Esophagus mucosa (tissue), 1 donor: ENCODE measurements around the gene PRKG2. TPM values are rescaled to one million over a fixed set of nuclear protein-coding genes. Genes with fewer than 3 reads are reported as not detected.

Experiments
- ATAC-seq: fragments of 200-7000 bp; cut with Tn5 transposase; one replicate; pipeline ENCODE4 v1.9.1; 2020
- total RNA-seq: library from RNA; stranded (reverse); gene quantifications from one replicate; pipeline ENCODE4 v1.2.4, GENCODE V29; 2023
- donor health status: DM: yes; HTN: yes; CAD: no.

PRKG2 gene
- total RNA-seq, 1 donor from 2014 or later, result 1.3 TPM

DNA sequence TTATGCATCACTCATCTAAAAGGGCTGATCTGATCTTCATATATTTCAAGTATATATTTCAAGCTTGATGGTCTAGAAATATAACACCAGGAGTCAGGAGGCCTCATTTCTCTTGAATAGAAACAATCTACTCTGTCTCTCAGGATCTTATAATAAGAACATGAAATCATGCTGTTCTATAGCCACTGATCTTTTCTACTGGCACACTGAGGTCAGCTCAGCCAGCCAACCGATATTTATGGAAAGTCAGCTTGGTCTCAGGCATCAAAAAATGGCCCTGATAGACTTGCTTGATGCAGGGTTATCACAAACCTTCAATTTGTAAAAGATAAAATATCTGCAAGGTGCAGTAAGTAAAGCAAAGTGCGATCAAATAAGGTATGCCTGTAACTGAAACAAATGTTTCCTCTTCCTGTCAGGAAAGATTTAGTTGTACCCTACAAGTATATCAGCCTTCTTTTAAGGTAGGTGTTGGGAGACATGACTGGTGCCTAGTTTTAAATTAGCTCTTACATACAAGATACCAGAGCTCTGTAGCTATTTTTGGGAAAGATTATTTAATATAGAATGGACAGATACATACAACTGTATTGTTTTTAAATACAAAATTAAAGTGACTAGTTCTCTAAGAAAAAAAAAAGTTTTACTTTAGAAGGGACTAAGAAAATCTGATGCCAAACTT lies 121.2 kb downstream of the PRKG2 start:
- ATAC-seq, result no peak

DNA sequence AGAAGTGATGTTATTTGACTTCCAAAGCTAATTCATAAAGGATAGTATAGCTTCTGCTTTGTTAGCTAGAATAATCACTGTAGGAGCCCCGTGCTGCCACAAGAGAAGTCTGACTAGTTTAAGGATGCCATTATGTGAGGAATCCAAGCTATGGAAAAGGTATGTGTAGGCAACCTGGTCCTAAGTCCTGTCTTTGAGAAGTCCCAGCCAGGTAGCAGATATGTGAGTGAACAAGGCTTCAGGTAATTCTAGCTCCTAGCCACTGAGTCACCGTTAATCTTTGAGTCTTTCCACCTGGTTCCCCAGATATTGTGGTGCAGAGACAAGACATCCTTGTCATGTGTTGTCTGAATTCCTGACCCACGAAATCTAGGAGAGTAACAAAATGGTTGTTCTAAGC lies 129.0 kb downstream of the PRKG2 start:
- ATAC-seq, result no peak

DNA sequence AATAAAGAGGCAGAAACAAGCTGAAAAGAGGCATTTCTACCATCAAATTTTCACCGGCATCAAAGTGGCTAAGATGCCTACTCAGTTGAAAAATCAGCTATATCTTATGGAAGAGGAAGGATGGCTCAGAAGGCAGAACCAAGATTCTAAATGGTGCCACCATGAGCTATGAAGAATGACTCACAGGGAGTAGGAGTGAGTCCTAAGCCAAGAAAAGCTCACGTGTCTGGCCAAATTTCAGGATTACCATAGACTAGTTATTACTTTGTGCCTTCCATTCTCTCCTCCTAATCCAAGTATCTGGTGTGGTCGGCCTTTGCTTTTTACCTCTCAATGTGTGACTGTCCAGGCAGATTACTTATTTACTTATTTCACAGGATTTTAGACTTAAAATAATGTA lies 129.7 kb downstream of the PRKG2 start:
- no peak for ATAC-seq

DNA sequence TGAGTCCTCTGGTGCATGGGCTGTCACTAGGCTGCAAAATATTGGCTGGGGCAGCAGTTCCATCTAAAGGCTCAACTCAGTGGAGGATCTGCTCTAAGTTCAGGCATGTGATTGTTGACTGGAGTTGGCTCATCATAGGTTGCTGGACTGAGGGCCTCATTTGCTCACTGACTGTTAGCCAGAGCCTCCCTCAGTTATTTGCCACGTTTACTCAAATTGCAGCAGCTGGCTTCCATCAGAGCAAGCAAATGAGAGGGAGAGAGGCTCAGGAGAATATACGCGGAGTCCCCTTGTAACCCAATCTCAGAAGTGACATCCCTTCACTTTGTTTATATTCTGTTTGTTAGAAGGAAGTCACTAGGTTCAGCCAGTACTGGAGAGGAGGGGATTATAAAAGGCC lies 130.4 kb downstream of the PRKG2 start:
- no peak for ATAC-seq

DNA sequence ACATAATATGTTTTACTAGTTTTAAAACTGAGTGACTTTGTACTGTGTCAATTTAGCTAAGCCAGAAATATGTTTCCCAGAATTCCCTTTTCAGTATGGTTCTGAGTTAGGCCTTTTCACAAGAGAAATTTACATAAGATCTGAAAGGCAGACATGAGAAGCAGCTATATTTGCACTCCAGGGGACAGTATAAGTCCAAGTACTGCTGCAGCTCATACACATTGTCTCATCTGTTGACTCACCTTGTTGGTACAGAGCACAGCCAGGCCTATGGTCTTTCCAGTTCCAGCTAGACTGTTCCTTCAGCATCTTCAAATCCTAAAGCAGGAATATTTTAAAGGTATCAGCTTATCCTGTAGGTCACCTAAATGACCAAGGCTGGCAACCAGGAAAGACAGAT lies 131.0 kb downstream of the PRKG2 start:
- ATAC-seq, result peak; percentile 77

DNA sequence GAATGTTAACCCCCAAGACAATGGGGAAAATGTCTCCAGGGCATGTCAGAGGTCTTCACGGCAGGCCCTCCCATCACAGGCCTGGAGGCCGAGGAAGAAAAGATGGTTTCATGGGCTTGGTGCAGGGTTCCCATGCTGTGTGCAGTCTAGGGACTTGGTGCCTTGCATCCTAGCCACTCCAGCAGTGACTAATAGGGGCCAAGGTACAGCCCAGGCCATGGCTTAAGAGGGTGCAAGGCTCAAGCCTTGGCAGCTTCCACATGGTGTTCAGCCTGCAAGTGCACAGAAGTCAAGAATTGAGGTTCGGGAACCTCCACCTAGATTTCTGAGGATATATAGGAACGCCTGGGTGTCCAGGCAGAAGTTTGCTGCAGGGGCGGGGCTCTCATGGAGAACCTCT lies 133.9 kb downstream of the PRKG2 start:
- no peak for ATAC-seq

DNA sequence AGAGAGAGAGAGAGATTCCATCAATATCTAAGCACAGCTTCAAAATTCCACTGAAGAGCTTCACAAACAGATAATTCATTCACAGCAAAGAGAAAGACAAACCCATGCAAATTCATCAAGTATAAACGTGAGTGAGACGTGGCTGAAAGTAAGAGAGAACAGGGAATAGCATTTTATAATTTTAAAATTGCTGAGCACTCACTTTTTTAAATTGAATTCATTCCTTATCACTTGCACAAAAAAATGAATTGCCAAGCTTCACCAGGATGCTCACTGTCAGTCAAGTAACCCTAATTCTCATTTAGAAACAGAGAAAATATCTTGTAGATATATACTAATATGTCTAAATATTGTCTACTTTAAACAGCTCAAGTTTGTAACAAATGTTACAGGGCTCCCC lies 144.0 kb downstream of the PRKG2 start:
- ATAC-seq, result no peak

DNA sequence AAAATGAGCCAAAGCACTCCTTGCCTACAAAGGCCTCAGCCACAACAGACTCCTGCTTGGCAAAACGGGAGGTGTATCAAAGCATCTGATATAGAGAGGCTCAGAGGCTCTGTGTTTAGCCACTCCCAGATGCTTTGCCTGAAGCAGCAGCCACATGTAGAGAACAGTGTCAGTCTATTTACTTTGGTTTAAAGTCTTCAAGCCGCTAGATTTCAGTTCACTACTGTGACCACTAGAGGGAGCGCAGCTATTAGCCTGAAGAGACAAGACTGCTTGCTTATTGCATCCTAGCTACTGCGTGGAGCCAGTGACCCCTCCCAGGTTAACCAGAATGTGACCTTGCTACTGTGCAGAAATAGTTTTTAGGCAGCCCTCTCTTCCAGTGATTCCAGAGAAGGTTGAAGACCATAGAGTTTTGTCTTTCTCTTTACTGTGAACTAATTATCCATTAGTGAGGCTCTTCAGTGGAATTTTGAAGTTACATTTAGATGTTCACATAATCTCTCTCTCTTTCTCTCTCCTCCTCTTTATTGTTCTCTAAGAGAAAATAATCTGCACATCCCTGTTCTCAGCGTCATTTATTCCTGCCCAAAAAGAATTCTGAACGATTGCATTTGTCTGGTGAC lies 145.2 kb downstream of the PRKG2 start:
- ATAC-seq, result peak; percentile 91

DNA sequence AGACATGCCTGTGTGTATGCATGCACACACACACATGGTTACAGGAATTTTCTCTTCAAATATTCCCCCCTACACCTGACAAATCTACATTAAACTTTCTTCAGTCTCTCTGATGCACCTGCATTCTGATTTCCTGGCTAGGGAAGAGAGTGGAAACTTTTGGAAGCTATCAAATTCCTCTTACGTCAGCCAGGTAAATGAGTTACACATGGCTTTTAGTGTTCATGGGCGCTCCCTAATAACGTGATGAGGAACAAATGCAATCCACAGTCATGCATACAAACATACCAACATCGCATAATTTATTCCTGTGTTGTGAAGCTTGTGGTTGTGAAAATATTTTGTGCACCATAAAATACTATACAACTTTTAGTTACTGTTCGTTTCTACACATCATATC lies 149.6 kb downstream of the PRKG2 start:
- no peak for ATAC-seq

DNA sequence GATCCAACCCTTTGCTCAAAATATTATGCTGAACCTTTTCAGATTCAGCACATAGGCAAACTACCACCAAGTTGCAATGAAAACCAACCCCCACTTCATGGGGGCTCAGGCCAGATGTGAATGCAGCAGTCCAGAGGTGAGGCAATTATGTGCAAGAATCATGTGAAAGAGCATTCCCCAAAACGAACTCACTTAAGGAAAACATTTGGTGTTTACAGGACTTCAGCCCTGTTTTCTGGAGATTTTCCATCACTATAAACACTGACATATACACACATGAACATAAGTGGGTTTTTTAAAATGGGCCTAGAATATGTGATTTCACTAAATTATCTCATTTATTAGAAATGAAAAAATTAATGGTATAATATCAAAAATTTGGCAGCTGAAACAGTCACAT lies 153.0 kb downstream of the PRKG2 start:
- ATAC-seq, result no peak

DNA sequence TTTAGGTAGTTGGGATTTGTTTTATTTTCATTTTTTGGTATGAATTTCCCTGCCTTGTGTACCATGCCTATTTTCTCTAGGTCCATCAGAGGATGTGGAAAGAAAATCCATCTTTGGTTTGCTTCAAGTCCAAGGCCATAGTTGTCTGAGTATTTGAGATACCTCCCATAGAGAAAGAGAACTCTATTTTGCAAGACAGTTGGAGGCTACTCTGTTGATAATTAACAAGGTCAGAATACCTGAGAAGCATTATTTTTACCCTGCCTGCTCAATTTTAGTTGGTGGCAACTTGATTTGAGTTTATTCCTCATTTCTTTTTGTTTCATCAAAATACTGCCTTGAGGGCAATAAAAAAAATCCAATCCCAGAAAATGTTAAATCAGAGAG lies 153.7 kb downstream of the PRKG2 start:
- no peak for ATAC-seq

DNA sequence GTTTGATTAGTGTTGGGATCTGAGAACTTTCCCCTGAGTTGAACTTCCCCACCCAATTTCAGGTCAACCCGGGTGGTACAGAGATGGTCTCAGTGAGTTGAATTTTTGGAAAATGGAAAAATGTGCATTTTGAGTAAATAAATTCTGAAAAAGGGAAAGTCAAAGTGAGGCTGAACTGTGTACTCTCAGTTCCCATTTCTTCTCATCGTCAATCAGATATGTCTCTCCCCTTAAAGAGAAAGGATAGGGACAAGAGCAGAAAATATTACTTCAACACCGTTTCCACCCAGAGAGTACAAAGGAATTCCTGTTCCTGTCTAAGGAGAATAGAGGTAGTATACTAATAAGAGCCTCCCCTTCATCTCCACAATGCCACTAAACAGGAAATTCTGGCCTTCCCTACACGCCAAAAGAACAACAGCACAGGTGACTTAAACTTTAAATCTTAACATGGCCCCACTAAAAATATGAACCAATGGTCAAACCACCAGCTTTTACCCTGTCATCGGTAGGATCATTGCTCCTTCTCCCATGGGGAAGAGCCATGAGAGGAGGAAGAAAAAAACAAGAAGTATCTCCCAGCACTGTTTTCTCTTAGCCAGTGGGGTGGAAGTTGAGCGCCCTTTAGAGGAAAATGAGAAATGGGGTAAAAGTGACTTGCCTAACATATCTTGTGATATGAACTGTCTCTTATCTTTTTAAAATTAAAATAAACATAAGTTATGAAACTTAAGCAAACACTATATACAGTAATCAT lies 154.3 kb downstream of the PRKG2 start:
- ATAC-seq, result no peak

DNA sequence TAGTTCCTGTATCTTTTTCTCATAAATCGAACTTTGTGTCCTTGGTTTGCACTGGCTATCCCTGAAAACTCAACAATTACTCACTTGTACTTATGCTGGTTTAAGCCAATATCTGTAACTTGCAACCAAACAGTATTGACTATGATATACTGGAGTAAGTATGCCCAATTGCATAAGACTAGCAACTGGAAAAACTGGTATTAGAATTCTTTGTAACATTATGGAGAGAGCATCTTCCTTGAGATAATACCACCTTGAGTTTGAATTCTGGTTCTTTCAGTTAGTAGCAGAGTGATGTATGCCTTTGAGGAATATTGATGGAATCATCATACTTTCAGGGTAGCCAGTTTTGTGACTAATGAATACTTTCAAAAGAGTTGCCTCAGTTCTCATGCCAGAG lies 156.4 kb downstream of the PRKG2 start:
- ATAC-seq, result no peak

DNA sequence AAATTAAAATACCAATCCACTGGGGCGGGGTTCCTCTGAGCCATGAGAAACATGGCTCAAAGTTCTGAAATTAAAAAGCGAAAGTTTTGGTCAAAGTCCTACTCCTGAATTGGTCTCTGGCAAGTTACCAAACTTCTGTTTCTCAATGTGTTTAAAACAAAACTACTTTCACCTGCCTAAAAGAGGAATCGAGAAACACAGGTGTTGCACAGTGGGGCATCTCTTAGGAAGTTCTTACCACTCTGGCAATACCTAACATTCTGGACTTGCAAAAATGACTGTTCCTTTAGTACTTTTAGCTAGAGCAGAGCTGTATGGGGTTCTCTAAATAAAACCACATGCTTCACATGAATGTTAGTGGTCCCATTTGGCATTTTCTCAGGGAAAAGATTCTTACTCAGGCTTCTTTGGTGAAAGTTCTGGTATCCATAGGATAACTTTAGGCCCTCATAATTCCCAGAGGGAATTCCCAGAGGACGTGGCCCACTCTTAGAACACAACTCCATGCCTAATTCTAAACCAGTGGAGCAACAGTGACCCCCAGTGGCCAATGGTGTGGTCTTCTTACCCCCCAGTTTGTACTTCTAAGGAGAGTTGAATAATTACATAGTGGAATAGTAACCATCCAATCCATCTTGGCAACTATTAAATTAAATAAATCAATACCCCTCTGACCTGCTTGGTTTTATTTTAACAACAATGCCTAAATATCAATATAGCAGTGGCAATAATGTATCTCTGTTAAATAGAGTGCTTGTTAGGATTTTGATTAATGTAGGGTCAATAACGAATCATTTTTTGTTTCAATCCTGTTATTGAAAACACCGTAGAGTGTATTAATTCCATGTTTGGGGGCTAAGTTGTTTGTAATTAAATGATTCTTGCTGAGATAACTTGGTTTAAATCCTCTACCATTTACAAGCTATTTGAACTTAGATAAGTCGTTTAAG lies 162.6 kb downstream of the PRKG2 start:
- ATAC-seq, result peak; percentile 33

DNA sequence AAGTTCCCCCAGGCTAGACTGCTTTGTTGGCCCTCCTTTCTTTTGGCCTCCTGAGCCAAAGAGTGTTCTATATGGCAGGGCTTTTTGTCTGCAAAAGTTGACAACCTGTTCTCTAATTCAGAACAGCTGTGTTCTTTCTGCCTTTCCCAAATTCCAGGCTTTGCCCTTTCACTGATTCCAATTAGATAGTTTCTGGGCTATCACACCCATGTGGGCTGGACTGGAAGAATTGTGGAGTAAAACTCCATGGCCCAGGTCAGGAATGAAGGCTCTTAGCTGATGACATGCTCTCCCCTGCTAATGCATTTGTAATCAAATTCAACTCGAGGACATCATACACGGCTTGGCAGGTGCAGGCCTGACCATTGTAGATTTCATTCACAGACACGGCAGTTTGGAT lies 165.1 kb downstream of the PRKG2 start:
- no peak for ATAC-seq

DNA sequence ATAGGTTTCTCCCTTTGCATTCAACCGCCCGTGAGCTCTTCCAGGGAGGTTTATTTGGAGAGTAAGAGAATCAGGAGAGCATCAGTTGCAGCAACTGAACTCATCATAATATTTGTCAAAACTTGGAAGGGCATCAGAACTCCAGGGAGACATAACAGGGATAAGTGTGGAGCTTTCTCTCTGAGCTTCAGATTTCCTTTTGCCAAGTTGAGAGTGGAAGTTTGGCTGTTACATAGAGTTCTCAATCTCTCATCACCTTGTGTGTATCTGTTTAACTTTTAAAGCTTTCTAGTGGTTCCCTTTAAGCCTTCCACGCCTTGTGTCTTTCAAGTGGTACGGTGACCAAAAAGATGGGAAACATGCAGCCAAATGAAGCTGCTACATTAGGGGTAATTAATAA lies 165.7 kb downstream of the PRKG2 start:
- no peak for ATAC-seq

DNA sequence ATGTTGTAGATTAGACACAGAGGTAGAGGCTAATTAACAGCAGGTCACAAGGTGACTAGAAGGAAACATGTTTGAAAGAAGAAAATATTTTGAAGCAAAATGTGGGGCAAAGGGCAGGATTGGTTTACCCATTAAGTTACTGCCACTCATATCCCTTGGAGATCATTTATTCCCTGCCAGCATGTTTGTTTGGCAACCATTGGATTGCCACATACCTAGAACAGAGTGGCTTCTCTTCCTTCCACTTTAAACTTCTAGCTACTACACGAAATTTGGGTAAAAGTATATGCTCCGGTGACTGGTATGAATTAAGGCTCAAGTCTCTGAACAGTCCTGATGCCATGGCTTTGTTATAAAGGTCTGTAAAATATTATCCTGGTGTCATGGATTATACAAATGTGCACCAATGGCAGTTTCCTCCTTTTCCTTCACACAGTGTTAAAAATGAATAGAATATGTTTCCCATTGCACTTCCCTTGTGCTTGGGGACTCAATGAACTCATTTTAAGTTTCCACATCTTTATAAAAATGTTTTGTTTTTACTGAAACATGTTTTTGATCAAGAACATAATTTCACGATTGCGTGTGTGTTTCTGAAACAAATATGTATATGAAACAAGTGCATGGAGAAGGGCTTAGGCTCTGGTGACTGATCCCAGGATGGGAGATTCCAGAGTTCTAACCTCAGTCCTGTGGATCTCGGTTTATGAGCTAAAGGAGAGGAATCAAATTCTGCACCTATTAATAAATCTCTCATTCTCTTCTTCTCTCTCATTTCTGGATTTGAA lies 172.2 kb downstream of the PRKG2 start:
- ATAC-seq, result no peak

DNA sequence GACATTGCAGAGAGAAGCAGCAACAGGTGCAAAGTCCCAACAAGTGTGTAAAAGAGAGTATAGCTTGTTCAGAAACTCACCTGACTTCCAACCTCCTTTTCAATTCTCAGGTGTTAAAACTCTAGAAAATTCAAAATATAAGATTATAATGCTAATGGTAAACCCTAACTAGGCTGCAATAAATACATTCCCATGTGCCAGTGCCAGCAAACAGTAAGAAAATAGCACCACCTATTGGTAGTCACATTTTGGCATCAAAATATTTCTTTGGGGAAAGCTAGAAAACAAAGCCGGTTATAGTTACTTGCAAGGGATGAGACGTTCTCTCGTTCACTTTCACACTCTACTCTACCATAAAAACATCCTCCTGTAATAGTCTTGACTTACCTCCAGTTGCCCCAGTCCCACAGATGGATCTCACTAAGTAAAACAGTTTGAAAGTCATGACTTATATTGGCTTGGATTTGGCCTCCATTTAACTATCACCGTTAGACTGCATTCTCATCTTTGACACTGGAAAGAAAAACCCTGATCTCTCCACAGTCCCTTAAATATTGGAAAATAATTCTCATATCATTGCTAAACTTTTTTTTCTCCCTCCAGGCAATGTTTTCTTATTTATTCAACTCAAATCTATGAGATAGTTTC lies 174.9 kb downstream of the PRKG2 start:
- peak; percentile 53 for ATAC-seq

DNA sequence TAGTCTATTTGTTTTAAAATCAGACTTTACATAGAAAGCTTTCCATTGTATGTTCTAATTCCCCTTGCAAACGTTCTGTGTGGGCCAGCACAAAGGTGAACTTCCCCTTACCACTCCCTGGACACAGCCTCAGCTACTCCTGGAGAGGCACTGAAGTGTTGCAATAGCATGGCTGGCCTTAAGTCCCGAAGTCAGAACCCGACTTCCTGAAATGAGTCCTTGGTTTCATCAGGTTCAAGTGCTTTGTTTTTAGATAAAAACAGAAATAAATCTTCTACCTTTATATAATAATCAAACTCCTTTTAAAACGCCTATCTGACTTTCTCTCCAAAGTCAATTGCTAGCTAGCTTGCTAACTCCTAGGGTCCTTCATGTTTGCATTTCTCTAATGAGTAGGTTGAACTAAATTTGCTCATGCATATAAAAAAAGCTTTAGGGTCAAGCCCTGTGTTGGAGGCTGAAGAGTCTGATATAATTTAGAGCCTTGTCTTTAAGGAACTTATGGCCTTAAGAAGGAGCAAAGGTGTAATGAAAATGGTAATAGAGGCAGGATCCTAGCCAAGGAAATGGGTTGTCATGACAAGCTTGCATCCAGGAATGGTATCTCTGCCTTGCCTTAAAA lies 175.6 kb downstream of the PRKG2 start:
- peak; percentile 74 for ATAC-seq

DNA sequence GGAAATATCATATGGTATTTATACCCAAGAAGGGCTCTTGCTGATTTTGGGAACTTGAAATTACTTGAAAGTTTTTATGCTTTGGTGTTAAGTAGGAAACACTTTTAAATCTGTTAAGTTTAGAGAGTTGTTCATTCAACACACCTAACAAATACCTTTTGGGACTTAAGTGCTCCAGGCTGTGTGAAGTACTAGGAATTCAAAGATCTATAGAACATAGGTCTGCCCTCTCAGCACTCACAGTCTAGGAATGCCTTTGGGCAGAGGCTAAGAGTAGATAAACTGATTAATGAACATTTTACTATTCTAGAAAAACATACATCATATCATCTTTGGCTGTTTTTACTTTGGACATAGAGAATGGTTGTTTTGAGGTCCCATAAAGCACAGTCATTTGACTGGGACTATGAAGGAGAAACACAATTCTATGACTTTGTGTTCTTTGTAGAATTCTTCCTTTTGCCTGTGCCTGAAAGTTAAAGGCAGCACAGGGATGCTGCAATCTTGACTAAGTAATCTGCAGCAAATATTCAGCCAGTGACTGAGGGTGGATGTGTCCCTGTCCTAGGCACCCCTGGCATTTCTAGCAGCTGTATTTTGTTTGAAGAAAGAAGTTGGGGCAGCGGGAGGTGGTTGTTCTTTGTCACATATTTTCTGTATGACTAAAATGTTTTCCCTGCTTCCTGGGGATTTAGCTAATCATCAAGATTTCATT lies 176.2 kb downstream of the PRKG2 start:
- no peak for ATAC-seq
